Uterus (tissue), 4 donors: ENCODE measurements around the gene VWCE. TPM values are rescaled to one million over a fixed set of nuclear protein-coding genes. Genes with fewer than 3 reads are reported as not detected.

Experiments
- DNase-seq, 2 donors: peaks; one replicate each; pipeline ENCODE4 v3.0.0-alpha.2; 2019 to 2020
- H3K27ac ChIP-seq, 2 donors: fragments of 200-600 bp; sonication (generic); 1 replicate in 1 of 2; 2 replicates in 1 of 2; pipeline ENCODE4 v1.5.1; 2016 to 2018
- H3K27me3 ChIP-seq, 2 donors: fragments of 200-600 bp; sonication (generic); one replicate each; pipeline ENCODE4 v1.5.1; 2018 to 2019; ENCODE audit warnings: control low read depth in 1 of 2
- H3K36me3 ChIP-seq, 2 donors: fragments of 200-600 bp; sonication (generic); one replicate each; pipeline ENCODE4 v1.5.1; 2019; ENCODE audit warnings: control low read depth in 1 of 2
- H3K4me1 ChIP-seq, 2 donors: fragments of 200-600 bp; sonication (generic); one replicate each; pipeline ENCODE4 v1.5.1; 2018 to 2019; ENCODE audit warnings: control low read depth in 1 of 2
- H3K4me3 ChIP-seq, 2 donors: fragments of 200-600 bp; sonication (generic); 1 replicate in 1 of 2; 2 replicates in 1 of 2; pipeline ENCODE4 v1.5.1; 2018 to 2019; ENCODE audit warnings: mild to moderate bottlenecking in 1 of 2
- H3K9me3 ChIP-seq, 2 donors: fragments of 200-600 bp; sonication (generic); one replicate each; pipeline ENCODE4 v1.5.1; 2019; ENCODE audit warnings: control low read depth in 1 of 2
- POLR2A ChIP-seq, 2 donors: fragments of 450-650 bp; IDR thresholded peaks; one replicate each; pipeline ENCODE4 v1.6.1; 2016; ENCODE audit warnings: antibody characterized with exemption in 2 of 2, mild to moderate bottlenecking in 1 of 2, moderate library complexity in 1 of 2
- intact Hi-C: fragments of 100-400 bp; cut with DNase I; formaldehyde crosslinking; loops from one replicate; pipeline ENCODE4 v1.15.1; 2023; ENCODE audit warnings: low total_unique reads
- total RNA-seq, 4 donors: library from RNA; depleted of rRNA in 3 of 4; stranded (reverse); fragments of >200 nt in 3 of 4; gene quantifications; one replicate each; pipeline versions ENCODE4 v1.1.0 to v1.2.4, GENCODE V29; 2014 to 2023
- TF ChIP-seq, protein P1 (sequence below), 4 experiments: fragments of 200-600 bp in 2 of 4; fragments of 450-650 bp in 2 of 4; sonication (generic) in 2 of 4; IDR thresholded peaks; one replicate each; pipeline ENCODE4 v1.5.1; 2016 to 2019; ENCODE audit warnings: antibody characterized with exemption in 4 of 4, mild to moderate bottlenecking in 2 of 4, moderate library complexity in 1 of 4
- donor health status: DM: yes; HTN: yes; CAD: no.

The VWCE gene, protein sequence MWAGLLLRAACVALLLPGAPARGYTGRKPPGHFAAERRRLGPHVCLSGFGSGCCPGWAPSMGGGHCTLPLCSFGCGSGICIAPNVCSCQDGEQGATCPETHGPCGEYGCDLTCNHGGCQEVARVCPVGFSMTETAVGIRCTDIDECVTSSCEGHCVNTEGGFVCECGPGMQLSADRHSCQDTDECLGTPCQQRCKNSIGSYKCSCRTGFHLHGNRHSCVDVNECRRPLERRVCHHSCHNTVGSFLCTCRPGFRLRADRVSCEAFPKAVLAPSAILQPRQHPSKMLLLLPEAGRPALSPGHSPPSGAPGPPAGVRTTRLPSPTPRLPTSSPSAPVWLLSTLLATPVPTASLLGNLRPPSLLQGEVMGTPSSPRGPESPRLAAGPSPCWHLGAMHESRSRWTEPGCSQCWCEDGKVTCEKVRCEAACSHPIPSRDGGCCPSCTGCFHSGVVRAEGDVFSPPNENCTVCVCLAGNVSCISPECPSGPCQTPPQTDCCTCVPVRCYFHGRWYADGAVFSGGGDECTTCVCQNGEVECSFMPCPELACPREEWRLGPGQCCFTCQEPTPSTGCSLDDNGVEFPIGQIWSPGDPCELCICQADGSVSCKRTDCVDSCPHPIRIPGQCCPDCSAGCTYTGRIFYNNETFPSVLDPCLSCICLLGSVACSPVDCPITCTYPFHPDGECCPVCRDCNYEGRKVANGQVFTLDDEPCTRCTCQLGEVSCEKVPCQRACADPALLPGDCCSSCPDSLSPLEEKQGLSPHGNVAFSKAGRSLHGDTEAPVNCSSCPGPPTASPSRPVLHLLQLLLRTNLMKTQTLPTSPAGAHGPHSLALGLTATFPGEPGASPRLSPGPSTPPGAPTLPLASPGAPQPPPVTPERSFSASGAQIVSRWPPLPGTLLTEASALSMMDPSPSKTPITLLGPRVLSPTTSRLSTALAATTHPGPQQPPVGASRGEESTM
- total RNA-seq, result 1 to 10 TPM in 2 of 4 donors, under 1 TPM in 2; 0.51 to 6.5 (median 1.2) TPM

DNA sequence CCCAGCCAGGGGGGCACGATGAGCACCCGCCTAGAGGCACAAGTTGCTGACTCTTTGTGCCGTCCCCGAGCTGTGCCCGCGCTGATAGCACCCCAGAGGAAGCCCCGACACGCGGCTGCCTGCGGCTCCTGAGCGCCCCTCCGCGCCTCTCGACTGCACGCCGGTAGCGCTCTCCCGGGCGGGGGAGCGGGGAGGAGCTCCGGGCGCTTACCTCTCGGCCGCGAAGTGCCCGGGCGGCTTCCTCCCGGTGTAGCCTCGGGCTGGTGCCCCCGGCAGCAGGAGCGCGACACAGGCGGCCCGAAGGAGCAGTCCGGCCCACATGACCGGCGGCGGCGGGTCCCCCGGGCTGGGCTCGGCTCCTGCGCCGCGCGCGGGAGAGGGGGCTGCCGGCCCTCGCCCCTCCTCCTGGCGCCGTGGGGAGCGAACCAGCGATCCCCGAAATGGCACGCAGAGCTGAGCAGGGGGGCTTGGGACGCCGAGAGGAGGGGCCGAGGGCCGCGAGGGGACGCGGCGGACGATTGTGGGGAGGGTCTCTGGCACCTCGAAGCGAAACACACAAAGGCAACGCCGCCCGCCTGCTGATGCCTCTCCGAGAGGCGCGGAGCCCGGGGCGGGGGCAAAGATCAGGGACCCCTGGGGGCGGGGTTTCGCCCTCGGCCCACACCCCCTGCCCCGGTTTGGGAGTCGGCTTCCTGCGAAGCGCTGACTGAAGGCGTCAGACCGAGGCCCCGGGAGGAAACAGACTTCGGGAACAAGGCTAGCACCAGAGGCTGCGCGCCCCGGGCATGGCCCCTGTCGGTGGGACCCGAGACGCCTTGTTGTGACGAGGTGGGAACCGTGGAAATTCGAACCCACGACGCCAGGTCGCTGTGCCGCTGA lies at the start of gene VWCE:
Gene VWCE (minus strand): TSS at position 600 of the 879 bp plus-strand sequence. CDS start 279 bp downstream, at position 321.
- DNase-seq, result peak; percentile 40 to 62
- Histone ChIP-seq H3K4me3 (peak within 1 kb of the TSS; percentile 50 to 59), H3K4me1 (peaks cover 0 to 14% of the 10 kb centered on the region in 2 donors), H3K36me3 (no peaks in the 10 kb centered on the region), H3K27ac (peak within 1 kb of the TSS; percentile 50 to 63), H3K27me3 (no peaks in the 10 kb centered on the region), H3K9me3 (no peaks in the 10 kb centered on the region)
- no peak for TF ChIP-seq POLR2A (IDR thresholded peaks at IDR 0.05)
- TF ChIP-seq, protein P1, sequence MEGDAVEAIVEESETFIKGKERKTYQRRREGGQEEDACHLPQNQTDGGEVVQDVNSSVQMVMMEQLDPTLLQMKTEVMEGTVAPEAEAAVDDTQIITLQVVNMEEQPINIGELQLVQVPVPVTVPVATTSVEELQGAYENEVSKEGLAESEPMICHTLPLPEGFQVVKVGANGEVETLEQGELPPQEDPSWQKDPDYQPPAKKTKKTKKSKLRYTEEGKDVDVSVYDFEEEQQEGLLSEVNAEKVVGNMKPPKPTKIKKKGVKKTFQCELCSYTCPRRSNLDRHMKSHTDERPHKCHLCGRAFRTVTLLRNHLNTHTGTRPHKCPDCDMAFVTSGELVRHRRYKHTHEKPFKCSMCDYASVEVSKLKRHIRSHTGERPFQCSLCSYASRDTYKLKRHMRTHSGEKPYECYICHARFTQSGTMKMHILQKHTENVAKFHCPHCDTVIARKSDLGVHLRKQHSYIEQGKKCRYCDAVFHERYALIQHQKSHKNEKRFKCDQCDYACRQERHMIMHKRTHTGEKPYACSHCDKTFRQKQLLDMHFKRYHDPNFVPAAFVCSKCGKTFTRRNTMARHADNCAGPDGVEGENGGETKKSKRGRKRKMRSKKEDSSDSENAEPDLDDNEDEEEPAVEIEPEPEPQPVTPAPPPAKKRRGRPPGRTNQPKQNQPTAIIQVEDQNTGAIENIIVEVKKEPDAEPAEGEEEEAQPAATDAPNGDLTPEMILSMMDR (IDR thresholded peaks at IDR 0.05), result peak in 1 of 4 experiments; percentile 31
- intact Hi-C loops, result no loop called here

DNA sequence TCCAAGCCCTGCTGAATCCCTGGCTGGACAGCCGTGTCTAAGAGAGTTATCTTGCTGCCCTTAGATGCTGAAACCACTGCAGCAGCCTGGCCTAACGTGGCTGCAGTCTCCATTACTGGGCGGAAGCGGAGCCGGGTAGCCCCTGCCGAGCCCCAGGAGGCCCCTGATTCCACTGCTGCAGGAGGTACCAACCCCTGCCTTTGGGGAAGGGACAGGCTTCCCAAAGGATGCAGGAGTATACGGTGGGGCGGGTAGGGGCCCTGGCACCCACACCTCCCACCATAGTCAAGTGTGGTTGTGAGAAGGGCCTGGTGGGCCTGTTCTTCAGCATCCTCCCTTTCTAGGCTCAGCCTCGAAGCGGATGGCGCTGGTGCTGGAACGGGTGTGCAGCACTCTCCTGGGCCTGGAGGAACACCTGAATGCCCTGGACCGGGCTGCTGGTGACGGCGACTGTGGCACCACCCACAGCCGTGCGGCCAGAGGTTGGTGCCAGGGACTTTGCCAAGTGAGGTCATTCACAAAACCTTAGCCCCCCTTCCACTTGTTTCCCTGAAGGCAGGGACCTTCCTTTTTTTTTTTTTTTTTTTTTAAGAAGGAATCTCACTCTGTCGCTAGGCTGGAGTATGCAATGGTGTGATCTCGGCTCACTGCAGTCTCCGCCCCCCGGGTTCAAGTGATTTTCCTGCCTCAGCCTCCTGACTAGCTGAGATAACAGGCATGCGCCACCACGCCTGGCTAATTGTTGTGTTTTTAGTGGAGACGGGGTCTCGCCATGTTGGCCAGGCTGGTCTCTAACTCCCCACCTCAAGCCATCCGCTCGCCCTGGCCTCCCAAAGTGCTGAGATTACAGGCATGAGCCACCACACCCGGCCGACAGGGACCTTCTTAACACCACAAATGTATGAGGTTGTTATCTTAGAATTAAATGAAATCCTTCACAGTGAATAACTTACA lies 49.0 kb upstream of the VWCE start:
- Histone ChIP-seq H3K27ac (no peak overlapping the region), H3K9me3 (no peaks in the 10 kb centered on the region), H3K36me3 (no peaks in the 10 kb centered on the region), H3K27me3 (no peaks in the 10 kb centered on the region), H3K4me3 (no peak overlapping the region), H3K4me1 (no peaks in the 10 kb centered on the region)
- intact Hi-C loops, result no loop called here
- no peak for DNase-seq
- TF ChIP-seq POLR2A (IDR thresholded peaks at IDR 0.05), result no peak
- TF ChIP-seq, protein P1 (IDR thresholded peaks at IDR 0.05), result no peak

DNA sequence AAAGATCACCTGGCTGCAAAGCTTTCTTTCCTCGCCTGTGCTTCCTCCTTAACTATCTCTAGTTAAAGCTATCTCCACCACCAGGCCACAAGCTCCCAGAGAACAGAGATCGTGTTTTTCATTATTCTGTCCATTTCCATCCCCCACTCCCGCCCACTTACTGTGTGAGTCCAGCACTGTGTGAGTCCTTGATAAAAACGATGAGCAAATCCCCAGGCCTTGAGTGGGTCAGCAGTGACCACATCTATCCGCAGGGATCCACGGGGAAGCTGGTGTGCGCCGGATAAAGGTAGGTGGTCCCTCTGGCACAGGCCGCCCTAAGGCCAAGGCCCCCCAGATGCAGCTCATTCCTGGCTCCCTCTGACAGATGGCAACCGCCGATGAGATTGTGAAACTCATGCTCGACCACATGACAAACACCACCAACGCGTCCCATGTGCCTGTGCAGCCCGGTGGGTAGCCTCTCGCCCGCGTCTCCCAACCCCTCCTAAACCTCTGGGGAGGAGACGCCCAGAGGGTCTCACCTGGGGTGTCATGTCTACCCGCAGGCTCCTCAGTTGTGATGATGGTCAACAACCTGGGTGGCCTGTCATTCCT lies 47.2 kb upstream of the VWCE start:
- no peaks in the 10 kb centered on the region for H3K9me3 ChIP-seq
- no peak for TF ChIP-seq POLR2A (IDR thresholded peaks at IDR 0.05)
- TF ChIP-seq, protein P1 (IDR thresholded peaks at IDR 0.05), result no peak
- H3K4me3 ChIP-seq, result no peak overlapping the region
- H3K36me3 ChIP-seq, result no peaks in the 10 kb centered on the region
- H3K4me1 ChIP-seq, result no peaks in the 10 kb centered on the region
- DNase-seq, result no peak
- H3K27ac ChIP-seq, result no peak overlapping the region
- H3K27me3 ChIP-seq, result no peaks in the 10 kb centered on the region
- intact Hi-C loops, result no loop called here

DNA sequence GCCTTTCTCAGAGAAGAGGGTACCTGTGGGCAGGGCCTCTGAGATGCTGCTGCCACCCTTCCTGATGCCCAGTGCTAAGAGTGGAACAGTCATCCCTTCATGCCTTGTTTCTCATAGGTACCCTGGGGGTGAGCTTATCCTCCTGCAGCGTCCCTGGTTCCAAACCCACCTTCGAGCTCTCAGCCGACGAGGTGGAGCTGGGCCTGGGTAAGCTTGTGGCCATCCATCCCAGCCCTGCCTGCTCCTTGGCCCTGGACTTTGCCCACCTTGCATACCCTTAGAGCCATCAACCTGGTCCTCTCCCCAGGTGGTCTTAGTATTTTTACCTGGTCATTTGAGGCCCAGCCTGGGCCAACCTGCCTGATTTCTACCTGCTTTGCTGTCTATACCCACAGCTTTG lies 46.6 kb upstream of the VWCE start:
- Histone ChIP-seq H3K27me3 (no peaks in the 10 kb centered on the region), H3K9me3 (no peaks in the 10 kb centered on the region), H3K36me3 (no peaks in the 10 kb centered on the region), H3K4me3 (no peak overlapping the region), H3K4me1 (no peaks in the 10 kb centered on the region), H3K27ac (no peak overlapping the region)
- no peak for DNase-seq
- TF ChIP-seq POLR2A (IDR thresholded peaks at IDR 0.05), result no peak
- intact Hi-C loops, result no loop called here
